Measurements from ENCODE around the gene GYPC.
"Not testable (repeated sequence)": the region's sequence is repeated elsewhere in the genome, so short reads cannot be mapped to it uniquely, and the experiment has no call there.

GYPC gene, protein sequence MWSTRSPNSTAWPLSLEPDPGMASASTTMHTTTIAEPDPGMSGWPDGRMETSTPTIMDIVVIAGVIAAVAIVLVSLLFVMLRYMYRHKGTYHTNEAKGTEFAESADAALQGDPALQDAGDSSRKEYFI

GRCh38 chr2:126655500-126656430 lies at the start of gene GYPC:
TSS of gene GYPC (plus strand) at chr2:126656158. CDS start at chr2:126656264, 106 bp downstream.
- peak; percentile 17 for DNase-seq (ENCODE audit: low read depth)

DNA sequence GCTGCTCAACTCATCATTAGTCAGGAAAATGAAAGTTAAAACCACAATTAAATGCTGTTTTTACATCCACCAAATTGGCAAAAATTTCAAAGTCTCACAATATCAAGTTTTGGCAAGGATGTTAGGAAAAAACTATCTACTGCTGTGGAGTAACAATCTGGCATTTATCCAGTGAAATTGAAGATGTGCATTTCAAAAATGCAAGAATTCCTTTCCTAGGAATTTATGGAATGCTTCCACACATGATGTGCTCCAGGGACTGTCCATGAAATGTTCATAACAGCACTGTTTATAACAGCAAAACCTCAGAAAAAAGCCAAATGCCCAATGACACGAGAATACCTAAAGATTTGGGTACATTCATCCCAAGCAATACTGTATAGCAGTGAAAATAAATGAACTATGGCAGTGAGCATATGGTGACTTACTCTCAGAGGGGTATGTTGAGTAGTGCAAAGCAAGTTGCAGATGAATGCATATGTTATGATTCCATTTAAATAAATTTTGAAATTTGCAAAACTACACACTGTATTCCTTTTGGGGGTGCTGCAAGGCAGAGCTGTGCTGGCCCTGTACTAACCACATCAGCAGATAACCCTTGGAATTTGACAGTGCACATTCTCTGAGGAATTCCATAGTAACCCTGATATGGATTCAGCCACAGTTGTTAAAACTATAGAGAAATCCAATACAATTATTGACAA lies 41.3 kb upstream of the GYPC start:
- DNase-seq (ENCODE audit: low read depth) = peak; percentile 81

DNA sequence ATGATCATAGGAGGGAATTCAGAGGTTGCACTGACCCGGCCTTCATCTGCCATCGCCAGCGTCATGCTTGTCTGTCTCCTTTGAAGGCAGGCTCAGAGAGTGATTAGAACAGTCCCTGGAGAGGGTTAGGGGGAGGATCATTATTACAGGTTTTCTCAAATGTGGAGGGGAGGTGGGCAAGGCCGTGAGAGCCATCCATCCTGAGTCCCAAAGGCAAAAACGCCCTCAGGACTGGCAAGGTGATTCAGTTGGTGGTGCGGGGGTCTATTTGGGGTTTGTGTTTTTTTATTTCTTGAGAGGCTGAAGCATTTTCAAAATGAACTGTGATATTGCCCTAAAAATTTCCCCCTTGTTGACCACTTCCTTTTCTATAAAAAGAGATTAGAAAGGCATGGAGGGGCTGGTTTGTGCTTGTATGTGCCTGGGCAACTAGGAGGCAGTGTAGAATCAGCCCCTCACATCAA lies 39.3 kb upstream of the GYPC start:
- DNase-seq (ENCODE audit: low read depth) = no peak

DNA sequence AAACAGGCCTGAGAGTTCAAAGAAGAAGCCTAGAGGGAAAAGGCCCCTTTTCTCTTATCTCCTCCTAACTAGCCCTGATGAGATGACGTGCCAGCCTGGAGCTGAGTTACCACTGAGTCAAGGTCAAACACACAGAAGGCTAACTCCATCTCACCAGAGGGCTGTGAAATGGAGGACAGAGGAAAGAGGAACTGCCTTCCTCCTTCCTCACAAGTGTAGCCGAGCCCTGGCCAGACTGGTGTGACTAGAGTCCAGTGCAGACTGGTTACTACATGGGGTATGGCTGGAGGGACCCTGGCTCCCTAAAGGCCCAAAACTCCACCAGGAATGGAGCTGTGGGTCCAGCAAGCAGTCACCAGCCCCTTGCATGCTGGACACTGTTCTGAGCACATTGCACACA lies 35.7 kb upstream of the GYPC start:
- no peak for DNase-seq (ENCODE audit: low read depth)

GRCh38 chr2:126623000-126623399 lies 33.0 kb upstream of the GYPC start:
- DNase-seq (ENCODE audit: low read depth) = no peak

GRCh38 chr2:126627643-126628042 lies 28.3 kb upstream of the GYPC start:
- no peak for DNase-seq (ENCODE audit: low read depth)

DNA sequence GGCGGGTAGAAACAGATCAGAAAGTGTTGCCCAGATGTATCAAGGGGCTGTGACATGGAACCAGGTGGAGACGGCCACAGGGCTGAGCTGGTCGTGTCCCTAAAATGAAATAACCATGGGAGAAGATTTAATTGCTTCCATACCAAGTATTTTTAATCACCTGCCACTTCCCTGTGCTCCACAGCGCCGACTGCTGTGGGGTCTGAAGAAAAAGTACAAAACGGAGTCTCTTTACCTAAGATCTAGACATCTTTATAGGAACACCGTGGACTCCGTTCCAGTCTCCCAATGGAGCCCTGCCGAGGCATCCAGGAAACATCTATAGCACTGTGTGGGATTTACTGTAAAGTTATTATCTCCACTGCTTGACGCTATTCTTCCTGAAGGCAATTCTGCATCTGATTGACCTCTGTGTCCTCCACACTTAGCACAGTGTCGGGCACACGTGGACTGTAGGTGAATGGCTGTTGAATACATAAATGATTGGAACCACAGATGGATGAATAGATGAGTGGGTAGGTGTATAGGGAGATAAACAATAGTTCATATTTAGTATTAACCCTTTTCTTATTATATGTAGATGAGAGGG lies 21.6 kb upstream of the GYPC start:
- no peak for DNase-seq (ENCODE audit: low read depth)

- DNase-seq (ENCODE audit: low read depth) = no peak
Measured at GRCh38 chr2:126635281-126635680, 20.7 kb upstream of the GYPC start.

GRCh38 chr2:126635736-126636135 lies 20.2 kb upstream of the GYPC start:
- no peak for DNase-seq (ENCODE audit: low read depth)

- DNase-seq (ENCODE audit: low read depth) = no peak
Measured at GRCh38 chr2:126637386-126637785, 18.6 kb upstream of the GYPC start.

- DNase-seq (ENCODE audit: low read depth) = no peak
Measured at GRCh38 chr2:126638746-126639145, 17.2 kb upstream of the GYPC start.

GRCh38 chr2:126639276-126639675 lies 16.7 kb upstream of the GYPC start:
- DNase-seq (ENCODE audit: low read depth) = no peak

DNA sequence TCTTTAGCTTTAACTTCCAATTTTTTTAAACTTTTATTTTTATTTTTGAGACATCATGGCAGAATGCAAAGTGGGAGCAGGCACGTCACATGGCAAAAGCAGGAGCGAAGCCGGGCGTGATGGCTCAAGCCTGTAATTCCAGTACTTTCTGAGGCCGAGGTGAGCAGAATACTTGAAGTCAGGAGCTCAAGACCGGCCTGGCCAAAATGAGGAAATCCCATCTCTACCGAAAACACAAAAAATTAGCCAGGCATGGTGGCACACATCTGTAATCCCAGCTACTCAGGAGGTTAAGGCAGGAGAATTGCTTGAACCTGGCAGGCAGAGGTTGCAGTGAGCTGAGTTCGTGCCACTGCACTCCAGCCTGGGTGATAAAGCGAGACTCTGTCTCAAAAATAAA lies 14.7 kb upstream of the GYPC start:
- DNase-seq (ENCODE audit: low read depth) = not testable (repeated sequence)

DNA sequence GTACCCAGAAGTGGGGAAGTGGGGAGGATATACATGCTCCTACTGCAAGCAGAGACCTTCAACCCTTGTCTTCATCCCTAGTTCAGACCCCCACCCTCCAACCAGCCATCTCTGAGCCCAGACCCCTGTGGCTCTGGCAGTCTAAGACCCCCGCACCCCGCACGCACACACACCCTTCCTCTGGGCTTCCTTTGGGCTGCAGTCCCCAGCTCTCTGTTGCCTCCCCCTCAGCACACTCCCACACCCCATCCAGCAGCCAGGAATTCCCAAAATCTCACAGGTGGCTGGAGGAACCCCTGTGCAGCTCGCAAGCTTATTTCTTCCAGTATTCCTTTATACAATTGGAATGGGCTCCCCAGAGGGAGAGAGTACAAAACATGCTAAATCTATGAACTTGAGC lies 13.9 kb upstream of the GYPC start:
- no peak for DNase-seq (ENCODE audit: low read depth)

DNA sequence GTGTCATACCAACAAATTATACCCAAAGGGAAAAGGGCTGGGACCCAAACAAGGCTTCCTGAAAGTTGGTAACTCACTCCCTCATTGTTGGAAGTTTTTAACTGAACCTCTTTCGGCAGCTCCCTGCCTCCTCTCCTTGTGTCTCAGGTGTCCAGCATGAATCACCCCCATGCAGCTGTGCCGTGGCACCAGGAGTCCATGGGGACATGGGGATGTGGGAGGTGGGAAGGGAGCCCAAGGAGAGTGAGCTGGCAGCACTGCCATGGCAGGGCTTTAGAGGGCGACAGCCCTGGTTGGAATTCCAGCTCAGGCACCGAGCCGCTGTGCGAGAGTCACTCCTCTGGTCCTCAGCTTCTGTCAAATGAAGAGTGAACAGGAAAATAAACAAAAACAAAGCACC lies 12.5 kb upstream of the GYPC start:
- no peak for DNase-seq (ENCODE audit: low read depth)

DNA sequence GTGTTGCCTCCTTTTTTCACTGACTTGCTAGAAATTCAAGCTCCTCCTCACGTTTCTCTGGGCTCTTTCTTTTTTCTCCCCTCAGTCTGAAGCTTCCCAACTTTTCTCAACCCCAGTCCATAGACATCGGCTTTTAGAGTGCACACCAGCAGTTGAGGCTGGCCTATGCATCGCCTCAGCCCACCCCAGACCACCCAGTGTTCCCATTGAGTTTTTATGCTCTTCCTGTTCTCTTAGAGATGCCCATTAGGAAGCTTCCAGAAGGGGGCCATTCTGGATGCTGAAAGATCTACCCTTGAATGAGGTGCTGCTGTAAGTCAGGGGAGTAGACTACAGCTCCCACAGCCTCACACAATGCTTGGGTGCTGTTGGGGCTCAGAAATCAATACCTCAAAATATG lies 12.0 kb upstream of the GYPC start:
- DNase-seq (ENCODE audit: low read depth) = no peak

DNA sequence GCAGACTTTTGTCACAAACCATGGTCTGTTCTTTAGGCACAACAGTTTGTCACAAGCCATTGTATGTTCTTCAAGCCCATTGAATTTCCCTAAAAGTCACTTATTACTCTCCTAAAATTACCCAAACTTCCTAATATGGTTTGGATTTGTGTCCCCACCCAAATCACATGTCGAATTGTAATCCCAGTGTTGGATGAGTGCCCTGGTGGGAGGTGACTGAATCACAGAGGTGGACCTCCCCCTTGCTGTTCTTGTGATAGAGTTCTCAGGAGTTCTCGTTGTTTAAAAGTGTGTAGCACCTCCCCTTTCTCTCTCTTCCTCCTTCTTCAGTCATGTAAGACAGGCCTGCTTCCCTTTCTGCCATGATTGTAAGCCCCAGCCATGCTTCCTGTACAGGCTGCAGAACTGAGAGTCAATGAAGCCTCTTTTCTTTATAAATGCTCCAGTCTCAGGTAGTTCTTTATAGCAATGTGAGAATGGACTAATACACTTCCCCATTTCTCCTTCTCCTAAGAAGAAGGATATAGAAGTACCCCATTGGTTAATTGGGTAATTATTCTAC lies 11.2 kb upstream of the GYPC start:
- DNase-seq (ENCODE audit: low read depth) = no peak

- no peak for DNase-seq (ENCODE audit: low read depth)
Measured at GRCh38 chr2:126645211-126645618, 10.7 kb upstream of the GYPC start.

GRCh38 chr2:126646026-126646425 lies 9.9 kb upstream of the GYPC start:
- DNase-seq (ENCODE audit: low read depth) = no peak

GRCh38 chr2:126647714-126648344 lies 8.1 kb upstream of the GYPC start:
- DNase-seq (ENCODE audit: low read depth) = not testable (repeated sequence)

DNA sequence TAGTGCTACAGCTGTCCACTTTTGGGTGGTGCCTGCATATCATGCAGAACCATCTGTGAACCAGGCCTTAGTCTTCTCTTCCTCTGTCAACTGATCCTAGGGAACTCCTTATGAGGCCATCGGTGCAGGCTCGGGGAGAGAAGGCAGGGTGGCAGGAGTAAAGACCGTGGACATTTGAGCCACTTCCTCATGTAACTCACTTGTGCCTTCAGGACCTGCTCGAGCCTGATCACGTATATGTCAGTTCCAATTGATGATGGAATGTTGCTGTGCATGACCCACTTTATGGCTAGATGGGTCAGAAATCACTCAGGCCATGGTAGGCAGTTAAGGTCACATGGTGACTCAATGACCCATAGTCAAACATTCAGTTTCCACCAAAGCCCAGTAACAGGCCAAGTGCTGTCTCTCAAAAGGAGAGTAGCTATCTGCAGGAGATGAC lies 7.6 kb upstream of the GYPC start:
- not testable (repeated sequence) for DNase-seq (ENCODE audit: low read depth)

DNA sequence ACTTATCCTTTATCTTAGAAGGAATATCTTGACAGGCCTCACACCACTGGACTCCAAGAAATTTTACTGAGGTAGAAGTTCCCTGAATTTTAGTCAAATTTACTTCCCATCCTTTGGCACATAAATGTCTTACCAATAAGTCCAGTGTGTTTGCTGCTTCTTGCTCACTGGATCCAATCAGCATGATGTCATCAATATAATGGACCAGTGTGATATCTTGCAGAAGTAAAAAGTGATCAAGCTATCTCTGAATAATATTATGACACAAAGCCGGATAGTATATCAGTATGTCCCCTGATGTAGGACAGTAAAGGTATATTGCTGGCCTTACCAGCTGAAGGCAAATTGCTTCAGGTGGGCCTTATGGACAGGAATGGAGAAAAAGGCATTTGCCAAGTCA lies 6.9 kb upstream of the GYPC start:
- DNase-seq (ENCODE audit: low read depth) = no peak

All from HS-27A (cell line).